Stimulated activated CD8-positive, alpha-beta memory T cell treated with anti-CD3 and anti-CD28 coated beads, Interleukin-4, amount 100 ng/mL, for 24 hours (primary cell): ENCODE results near the gene IMPA2.

Experiments used
- DNase-seq: peaks from one replicate; pipeline ENCODE4 v3.0.0-alpha.2; 2020; ENCODE audit warnings: low read depth

IMPA2 gene

DNA sequence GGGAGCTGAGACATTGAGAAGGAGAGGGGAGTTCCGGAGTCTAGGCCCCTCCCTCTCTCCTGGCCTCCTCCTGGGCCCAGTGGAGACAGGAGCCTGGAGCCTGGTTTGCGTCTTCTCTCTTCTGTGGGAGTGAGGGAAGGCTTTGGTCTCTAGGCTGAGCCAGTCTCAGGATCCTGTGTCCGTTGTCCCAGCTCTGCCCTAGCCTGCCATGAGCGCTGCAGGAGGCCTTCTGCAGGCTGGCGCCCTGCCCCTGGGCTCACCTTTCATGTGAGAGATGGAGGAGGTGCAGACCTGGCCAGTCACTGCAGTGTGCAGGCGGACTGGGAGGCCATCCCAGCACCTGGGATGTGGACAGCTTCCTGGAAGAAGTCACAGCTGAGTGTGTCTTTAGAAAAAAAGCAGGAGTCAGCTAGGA is 8.7 kb downstream of the IMPA2 start:
- no peak for DNase-seq

DNA sequence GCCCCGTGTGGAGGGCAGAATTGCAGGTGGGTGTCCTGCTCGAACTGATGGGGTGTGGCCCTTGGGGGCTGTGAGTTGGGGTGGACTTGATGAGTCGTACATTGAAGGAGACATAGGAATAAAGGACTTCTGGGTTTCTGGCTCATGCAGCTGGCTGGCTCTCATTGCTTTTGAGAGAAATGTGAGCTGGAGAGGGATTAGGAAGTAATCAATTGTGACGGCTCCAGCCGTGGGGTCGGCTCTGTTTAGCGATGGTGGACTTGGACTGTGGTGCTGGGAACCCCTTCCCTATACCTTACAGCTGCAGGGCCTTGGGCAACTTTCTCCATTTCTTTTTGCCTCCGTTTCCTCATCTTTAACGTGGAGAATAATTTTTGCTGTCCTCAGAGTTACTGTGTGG is 9.2 kb downstream of the IMPA2 start:
- no peak for DNase-seq

DNA sequence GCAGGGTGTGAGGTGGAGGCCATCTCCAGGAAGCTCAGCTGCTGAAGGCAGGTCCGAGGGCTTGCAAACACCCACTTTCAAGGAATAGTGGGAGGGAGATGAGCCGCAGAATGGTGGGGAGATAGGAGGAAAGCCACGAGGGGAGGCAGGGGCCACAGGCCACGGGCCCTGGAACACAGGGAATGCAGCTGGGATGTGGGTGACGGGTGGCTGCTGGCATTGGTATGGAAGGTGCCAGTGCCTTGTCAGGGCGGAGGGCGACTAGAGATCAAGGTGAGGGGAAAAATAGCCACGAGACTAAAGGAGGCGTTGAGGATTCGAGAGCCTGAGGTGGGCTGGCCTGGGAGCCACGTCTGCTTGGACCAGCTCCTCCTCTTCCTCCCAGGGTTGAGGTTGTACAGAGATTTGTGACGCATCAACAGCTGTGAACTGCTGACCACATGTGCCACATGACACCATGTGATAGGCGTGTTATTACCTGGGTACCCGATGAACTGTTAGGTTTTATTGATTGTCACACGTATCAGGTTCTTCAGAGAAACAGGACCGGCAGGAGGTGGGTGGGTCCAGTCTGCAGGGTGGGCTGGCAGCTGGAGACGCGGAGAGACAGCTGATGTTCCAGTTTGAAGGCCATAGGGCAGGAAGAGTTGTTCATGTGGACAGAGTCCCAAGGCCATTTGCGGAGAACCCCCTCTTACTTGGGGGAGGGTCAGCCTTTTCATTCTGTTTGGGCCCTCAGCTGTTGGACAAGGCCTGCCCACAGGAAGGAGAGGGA is 9.9 kb downstream of the IMPA2 start:
- DNase-seq = no peak

DNA sequence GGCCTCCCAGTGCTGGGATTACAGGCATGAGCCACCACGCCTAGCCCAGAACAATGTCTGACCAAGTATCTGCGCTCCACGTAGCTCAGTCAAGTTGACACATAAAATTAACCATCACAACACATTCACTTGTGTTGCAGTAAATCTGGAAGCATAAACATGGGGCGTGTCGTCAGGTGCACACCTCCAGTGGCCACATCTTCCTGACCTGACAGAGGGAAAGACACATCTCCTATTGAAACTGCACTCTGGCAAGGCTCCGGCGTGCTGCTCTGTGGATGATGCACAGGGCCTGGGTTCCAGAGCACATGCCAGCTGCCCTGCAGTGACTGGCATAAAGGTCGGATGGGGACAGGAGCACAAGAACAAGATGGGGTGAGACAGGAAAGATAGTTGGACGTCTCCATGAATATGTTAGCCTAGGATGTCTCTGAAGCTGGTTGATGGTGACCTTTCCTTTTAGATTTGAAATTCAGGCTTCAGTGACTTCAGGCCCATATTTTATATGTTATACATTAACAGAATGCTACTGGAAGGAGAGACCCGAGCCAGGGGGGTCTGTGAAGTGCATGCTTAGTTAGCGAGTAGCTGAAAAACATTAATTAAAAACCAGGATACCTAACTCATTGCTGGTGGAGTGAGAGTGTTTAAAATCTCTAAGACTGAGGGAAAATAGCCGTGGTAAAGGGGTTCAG is 10.9 kb downstream of the IMPA2 start:
- no peak for DNase-seq

DNA sequence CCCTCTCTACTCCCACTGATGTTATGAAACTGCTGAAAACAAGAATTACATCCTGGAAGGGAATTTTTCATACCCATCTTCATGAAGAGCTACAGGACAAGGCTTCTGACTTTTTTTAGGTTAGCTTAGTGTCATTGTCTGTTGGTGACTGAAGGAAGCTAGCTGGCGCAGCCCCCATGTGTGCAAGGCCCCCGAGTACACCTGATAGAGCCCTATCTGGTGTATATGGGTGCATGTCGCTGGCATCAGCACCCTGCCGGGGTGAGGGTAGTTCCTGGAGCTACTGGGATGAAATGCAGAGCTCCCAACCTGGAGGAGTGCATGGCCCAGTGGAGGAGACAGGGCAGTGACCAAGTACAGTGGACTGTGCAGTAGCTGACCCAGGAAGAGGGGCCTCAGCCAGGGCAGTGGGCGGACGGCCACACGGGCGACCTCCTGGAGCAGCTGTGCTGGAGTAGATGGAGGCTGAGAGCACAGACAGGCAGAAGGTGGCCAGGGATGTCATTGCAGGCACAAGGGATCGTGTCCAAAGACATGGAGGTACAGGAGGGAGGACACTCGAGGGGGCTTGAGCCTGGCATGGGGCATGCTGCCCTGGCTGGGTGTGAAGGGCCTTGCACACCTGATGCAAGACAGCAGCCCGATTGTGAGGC is 12.1 kb downstream of the IMPA2 start:
- no peak for DNase-seq

DNA sequence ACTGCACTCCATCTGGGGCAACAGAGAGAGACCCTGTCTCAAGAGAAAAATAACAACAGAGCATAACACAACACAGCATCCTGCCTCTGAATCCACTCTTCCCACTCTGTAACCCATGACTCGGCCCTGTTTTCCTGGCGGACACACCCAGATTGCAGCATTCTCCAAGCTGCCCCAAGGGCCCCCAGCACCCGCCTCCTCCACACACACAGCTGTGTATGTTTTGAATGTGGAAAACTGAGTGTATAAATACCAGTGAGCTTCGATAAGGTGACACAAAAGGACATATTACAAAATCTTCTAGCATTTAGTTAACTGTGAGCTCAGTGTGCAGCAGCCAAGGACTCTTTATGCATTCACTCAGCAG is 13.0 kb downstream of the IMPA2 start:
- no peak for DNase-seq

DNA sequence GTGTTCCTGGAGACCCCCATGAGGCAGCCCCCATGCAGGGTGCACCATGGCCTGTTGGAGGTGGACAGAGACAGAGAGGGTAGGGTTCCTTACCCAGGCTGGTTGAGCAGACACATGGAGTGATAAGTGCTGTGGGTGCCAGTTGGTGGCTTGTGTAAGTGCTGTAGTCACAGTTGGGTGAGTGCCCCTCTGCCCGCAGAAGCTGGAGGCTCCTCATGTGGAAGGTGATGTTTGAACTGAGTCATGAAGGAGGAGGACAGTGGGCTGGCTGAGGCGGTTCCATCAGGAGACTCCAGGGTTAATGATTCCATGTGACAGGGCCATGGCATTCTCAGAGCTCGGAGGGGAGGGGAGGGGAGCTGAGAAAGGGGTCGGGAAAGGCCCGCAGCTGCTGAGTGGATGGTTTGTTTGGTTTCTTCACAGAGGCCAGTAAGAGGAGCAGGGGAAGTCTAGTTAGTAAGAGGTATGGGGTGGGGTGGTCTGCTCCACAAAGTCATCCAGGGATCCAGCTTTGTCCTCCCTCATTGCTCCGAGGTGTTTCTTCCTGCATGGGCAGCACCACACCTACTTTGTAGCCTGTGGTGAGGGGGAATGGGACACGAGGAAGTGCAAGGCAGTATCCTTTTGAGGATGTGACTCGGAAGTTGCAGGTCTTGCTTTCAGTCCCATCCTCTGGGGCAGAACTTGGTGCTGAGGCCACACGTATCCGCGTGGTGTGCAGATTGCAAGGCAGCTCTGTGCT is 13.6 kb downstream of the IMPA2 start:
- DNase-seq = no peak

DNA sequence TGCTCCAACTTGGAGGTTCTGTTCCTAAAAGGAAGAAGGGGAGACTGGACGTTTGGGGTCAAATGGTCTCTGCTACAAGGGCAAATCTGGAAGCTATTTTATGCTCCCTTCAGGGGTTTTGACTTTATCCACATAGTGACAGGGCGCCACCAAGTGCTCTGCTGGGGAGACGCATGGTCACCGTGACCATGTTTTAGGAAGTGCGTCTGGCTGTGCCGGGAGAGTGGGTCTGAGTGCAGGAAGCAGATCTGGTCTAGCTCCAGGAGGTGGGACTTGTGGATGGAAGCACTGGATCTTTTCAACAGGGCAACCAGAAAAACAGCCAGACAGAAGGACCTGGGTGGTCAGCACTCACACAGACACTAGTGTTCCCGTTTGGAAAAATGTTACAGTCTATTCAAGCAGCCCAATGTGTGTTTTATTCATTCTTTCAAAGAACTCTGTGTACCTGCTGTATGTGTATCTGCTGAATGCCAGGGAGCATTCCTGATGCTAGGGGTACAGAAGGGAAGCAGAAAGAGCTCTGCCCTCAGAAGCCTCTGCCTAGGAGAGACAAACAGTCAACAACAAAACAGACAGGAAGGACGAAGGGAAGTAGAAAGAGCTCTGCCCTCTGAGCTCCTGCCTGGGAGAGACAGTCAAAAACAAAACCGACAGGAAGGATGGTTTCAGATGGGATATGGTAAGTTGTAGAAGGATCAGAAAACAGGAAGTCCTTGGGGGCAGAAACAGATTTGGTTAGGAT is 14.3 kb downstream of the IMPA2 start:
- peak; percentile 28 for DNase-seq

DNA sequence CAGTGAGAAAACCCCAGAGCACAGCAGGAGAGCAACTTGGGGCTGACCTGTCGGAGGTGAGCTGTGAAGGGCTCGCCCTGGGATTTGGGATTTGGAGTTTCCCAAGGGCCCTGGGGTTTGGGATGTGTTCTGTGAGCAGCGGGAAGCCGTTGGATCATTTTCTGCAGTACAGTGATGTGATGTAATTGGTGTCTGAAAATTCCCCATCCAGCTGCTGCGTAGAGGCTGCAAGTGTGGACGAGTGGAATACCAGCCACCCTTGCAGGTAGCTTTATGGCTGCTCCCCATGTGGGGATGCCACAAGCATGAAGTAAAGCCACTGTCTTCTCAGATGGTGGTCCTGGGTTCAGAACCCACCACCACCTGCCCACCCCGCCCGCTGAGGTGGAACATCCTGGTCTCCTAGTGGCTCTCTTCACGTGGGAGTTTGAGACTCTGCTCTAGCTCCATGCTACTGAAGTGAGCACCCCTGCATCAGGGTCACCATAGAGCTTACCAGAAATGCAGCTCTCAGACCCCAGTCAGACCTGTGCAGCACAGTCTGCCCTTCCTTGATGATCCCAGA is 15.0 kb downstream of the IMPA2 start:
- no peak for DNase-seq

DNA sequence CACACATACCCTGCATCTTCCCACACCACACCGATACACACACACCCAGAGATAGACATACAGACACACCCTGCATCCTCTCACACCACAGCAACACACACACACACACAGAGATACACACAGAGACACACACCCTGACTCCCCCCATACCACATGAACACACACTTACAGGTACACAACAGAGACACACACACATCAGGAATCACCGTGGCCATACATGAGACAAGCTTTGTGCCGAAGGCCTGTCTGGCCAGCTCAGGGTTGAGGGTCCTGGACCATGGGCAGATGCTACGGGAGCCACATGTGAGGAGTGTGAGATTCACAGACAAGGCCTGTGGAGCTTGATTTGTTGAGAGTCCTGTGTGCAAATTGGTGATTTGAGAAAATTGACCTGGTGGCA is 15.6 kb downstream of the IMPA2 start:
- DNase-seq = no peak

DNA sequence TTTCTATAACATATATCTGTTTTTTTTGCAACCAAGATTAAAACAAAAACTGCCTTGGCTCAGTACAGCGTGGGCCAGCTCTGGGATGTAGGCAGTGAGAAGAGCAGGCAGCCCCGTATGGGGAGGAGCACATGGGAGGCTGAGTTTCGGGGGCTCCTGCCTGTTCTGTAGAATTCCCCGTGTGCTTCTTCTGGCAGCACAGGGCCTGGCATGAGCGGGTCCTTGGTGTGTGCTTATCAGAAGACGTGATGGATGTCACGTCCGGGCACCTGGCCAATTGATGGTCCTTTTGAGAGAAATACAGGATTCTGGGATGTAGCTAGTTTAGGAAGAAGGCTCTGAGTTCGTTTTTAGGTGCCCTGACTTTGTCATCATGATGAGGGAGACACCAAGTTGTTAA is 16.2 kb downstream of the IMPA2 start:
- DNase-seq = no peak

DNA sequence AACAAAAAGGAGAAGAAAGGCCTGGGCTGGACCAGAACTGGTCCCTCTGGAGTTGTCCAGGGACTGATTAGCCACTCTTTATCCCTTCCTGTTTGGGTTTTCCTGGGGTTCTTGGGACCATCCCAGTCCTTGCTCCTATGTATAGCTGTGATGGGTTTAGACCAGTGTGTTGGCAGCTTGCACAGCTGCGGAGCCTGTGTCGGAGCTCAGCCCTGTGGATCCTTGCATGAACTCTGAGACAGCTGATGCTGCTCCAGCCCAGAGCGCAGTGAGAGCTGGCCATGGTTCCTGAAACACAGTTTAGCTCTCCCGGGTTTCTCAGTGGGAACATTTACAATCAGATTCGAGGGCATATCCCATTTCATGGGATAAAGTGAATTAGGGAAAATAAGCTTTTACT is 16.9 kb downstream of the IMPA2 start:
- no peak for DNase-seq

DNA sequence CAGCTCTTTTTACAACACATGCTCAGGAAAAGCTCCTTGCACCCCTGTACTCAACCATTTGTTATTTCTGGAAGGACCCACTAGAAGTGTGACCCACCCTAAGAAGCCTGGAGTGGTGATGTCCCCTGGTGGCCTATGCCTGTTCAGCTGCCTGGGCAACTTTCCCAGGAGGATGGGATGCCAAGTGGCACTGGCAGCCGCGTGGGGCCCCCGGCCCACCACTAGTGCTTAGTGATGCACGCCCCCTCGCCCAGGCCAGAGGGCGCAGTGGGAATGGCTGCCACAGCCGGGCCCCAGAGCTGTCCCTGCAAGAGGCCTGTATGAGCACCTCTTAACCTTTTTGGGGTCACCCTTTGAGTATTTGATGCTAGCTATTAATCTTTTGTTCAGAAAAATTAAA is 18.1 kb downstream of the IMPA2 start:
- DNase-seq = no peak

DNA sequence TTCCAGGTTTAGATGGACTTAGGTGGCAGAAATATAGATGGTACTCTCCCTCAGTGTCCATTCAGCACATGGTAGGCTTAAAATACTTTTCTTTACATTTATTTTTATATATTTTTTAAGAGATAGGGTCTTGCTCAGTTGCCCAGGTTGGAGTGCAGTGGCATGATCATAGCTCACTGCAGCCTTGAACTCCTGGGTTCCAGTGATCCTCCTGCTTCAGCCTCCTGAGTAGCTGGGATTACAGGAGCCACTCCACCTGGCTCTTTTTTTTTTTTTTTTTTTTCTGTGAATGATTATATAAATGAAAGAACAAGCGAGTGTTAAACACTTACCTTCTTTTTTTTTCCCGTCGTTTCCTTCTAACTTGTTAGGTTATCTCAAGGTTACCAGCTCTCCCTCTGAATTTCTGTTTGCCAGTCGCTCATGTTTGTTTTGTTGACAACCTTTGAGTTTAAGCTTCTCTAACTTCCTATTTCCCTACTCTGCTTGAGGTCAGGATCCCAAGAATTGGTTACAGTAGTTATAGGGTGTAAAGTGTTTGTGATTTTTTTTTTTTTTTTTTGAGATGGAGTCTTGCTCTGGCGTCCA is 18.9 kb downstream of the IMPA2 start:
- no peak for DNase-seq

DNA sequence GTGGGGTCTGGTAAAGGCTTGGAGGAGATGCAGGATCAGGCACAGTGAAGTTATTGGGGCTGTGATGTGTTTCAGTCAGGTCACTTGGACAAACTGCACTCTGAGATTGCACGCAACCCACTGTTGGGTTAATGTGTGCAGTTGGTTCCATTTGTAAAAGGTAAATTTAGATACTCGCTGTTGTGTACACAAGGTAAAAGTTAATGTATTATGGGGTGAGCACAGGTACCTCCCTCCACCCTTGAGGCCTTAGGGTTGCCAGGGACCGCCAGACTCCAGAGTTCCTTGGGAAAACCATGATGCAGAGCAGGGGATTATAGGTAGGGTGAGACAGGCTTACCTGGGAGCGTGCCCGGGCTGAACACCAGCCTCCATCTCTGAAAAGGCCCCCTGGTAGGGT is 20.1 kb downstream of the IMPA2 start:
- DNase-seq = no peak

DNA sequence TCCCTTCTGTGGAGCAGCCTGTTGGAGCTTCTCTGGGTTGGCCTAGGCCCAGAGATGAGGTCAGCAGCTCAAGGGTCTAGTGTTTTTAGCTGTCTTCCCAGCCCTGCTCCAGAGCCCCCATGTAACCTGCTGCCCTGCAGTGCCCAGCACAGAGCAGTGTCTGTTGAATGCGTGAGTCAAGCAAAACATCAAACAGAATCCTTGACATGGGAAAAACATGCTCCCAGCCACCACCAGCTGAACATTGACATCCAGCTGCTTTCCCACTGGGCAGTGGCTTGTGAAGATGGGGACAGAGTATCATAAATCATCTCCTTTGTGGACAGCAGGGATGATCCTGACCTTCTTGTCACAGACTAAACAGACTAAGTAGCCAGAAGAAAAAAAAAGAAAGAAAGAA is 22.6 kb downstream of the IMPA2 start:
- no peak for DNase-seq

DNA sequence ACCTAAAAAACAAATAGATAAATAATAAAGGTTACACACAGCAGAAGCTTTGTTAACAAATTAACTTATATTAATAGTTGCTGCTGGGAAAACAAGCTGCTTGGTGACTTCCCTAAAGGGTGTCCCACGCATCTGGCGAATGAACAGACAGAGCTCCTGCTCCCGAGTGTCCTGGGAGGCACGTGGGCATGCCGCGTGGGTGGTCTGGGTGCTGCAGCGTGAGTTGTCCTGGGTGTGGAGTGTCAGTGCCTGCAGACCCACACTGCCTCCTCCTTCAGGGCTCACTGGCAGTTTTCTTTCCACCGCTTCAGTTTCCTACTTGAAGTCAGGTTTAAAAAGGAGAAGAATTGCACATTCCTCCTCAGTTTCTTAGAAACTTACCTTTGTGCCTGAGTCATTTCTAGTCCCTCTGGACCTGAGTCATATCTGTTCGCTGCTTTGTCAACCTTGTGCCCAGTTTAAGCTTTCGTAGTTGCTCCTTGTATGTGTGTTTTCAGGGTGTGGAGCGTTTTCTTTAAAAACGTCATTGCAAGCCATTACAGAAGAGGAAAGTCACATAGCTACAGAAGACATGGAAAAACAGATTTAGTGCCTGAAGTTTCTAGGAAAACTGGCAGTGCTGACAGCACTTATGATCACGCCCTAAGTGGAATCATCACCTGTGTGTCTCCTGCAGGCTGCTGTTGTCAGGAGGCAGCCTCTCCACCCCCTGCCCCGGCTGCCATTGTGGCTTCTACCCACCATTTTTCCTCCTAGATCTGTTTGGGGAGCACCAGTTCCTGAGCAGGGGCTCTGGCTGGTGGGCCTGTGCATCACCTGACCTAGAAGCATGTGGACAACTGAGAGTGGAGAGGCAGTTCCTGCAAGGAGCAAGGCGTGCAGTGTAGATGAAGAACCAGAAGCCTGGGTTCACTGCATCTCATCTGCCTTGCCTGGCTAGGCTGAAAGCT is 24.5 kb downstream of the IMPA2 start:
- DNase-seq = no peak

DNA sequence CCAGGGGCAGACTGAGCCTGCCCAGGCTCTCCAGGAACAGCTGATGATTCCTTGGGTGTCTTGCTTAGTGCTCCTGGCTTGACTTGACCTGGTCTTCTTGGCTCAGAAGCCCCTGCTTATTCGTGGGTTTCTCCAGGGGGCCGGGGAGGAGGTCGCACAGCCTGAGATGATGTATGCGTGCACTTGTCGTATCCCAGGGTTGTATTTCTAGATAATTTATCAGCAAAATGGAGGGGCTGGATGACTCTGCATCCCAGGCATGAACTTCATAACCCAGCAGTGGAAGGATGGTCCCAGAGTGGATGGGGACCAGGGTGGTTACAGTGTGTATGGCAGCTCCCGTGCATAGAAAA is 25.2 kb downstream of the IMPA2 start:
- DNase-seq = no peak

DNA sequence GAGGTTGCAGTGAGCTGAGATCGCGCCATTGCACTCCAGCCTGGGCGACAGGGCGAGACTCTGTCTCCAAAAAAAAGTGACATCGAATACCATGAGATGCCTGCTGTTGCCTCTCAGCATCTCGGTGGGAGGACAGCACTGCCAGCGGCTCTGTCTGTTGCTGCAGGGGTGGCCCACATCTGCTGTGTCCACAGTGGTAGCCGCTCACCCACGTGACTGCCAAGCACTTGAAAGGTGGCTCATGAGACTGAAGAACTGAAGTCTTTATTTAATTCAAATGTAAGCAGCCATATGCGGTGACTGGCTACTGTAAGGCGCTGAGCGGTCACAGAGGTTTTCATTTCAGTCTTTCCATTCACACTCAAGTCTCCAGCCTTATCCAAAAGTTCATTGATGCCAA is 25.8 kb downstream of the IMPA2 start:
- DNase-seq = no peak

DNA sequence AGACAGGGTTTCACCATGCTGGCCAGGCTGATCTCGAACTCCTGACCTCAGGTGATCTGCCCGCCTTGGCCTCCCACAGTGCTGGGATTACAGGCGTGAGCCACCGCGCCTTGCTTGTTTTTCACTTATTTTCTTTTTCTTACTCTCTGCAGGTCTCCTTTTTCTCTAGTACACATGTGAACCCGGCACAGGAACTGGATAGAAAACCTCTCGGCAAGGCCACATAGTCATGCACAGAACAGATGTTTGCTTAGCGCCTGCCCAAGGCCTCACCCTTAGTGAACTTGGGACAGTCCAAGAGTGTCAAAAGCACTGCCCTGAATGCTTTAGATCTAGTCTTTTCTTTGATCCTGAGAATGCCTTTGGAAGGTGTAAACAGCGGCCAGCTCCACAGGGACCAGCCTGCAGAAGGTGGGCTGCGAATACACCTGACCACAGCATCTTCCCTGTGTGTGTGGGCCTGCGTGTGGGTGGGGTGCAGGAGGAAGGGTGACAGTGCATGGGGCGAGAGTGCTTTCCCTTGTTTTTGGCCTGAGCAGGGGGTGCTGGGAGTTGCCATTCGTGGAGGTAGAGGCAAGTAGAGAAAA is 27.0 kb downstream of the IMPA2 start:
- DNase-seq = no peak
